A673 (cell line): Measurements from ENCODE around the gene FOXJ3.

ENCODE experiments used
- CTCF ChIP-seq: fragments of 300-800, 200-600 bp; sonication (generic); conservative IDR thresholded peaks from 2 replicates; pipeline ENCODE4 v1.5.1; 2017; ENCODE audit warnings: low read depth, mild to moderate bottlenecking, antibody characterized with exemption, low read length, moderate library complexity, mixed read lengths
- EZH2 ChIP-seq: fragments of 200-600 bp; sonication (generic); IDR thresholded peaks from 2 replicates; pipeline ENCODE4 v1.6.1; 2017; ENCODE audit warnings: borderline replicate concordance, low read depth, mild to moderate bottlenecking, mixed read lengths, antibody characterized with exemption, low read length; ENCODE audit not compliant: poor library complexity, severe bottlenecking

- TF ChIP-seq CTCF (no peak), EZH2 (no peak)
These were observed 156.8 kb downstream of the FOXJ3 start for GRCh38 chr1:42178249-42178648.
